DMS79 treated with DMSO at 0.1 percent for 48 hours (cell line): ENCODE measurements around the gene PGLYRP1.

ENCODE experiments used
- DNase-seq: peaks from one replicate; lab custom pipeline; 2025; lab: John Stamatoyannopoulos, UW

The PGLYRP1 gene

GRCh38 chr19:46031781-46032596, 9.1 kb upstream of the PGLYRP1 start:
- no peak for DNase-seq

- peak; percentile 40 for DNase-seq
Observed at GRCh38 chr19:46030812-46031550, 8.1 kb upstream of the PGLYRP1 start.

GRCh38 chr19:46025835-46026234, 3.0 kb upstream of the PGLYRP1 start:
- no peak for DNase-seq

GRCh38 chr19:46023311-46023779, 492 bp upstream of the PGLYRP1 start:
- no peak for DNase-seq

- DNase-seq: no peak
Observed at GRCh38 chr19:46022061-46022430, 807 bp downstream of the PGLYRP1 start.

GRCh38 chr19:46021531-46022041, 1.3 kb downstream of the PGLYRP1 start:
- DNase-seq: no peak

- DNase-seq: no peak
Observed at GRCh38 chr19:46020819-46021125, 2.1 kb downstream of the PGLYRP1 start.

GRCh38 chr19:46019270-46019669, 3.6 kb downstream of the PGLYRP1 start:
- no peak for DNase-seq

- DNase-seq: no peak
Observed at GRCh38 chr19:46018729-46019251, 4.1 kb downstream of the PGLYRP1 start.

GRCh38 chr19:46017874-46018675, 4.8 kb downstream of the PGLYRP1 start:
- DNase-seq: no peak

- no peak for DNase-seq
Observed at GRCh38 chr19:46017095-46017429, 5.8 kb downstream of the PGLYRP1 start.

- peak; percentile 84 for DNase-seq
Observed at GRCh38 chr19:46016426-46017094, 6.3 kb downstream of the PGLYRP1 start.

GRCh38 chr19:46015687-46016425, 7.0 kb downstream of the PGLYRP1 start:
- DNase-seq: no peak

- peak; percentile 61 for DNase-seq
Observed at GRCh38 chr19:46014941-46015686, 7.7 kb downstream of the PGLYRP1 start.

GRCh38 chr19:46014534-46014933, 8.3 kb downstream of the PGLYRP1 start:
- no peak for DNase-seq

- peak; percentile 51 for DNase-seq
Observed at GRCh38 chr19:46009530-46010510, 13.0 kb downstream of the PGLYRP1 start.

GRCh38 chr19:46006411-46006810, 16.4 kb downstream of the PGLYRP1 start:
- no peak for DNase-seq

- no peak for DNase-seq
Observed at GRCh38 chr19:46002678-46003275, 20.1 kb downstream of the PGLYRP1 start.
